Measurements from ENCODE around the gene ACSL6.
A peak's percentile ranks its signal among the peaks of the same experiment; 100 is the strongest.

Gene ACSL6

DNA sequence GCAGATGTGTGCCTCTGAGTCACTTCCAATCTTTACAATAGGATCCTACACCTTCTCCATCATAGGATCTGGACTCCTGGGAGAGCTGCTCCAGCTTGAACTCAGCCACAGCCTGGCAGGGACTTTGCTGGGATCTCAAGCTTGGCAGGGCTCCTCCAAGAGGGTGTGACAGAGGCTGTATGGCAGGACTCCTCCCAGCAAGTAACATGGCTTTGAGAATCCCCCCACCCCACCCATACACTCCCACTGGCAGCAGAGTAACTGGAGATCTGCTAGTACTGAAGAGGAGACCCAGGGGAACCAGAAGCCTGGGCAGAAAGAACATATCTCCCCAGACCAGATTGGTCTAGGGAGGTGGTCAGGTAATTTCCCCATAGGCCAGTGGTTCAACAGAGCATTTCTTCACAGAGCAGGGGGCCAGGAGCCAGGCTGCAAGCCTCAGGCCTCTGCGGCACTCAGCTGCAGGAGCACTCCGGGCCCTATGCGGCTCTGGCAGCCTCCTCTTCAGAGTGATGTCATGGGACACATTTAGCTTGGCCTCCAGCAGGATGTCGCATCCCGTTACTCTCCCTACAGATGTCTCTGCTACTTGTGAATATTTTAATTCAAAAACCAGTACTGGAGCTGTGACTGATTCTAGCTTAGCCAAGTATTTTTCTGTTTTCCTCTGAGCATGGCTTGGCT, 1.7 kb upstream of the ACSL6 start:
- no peak for DNase-seq

DNA sequence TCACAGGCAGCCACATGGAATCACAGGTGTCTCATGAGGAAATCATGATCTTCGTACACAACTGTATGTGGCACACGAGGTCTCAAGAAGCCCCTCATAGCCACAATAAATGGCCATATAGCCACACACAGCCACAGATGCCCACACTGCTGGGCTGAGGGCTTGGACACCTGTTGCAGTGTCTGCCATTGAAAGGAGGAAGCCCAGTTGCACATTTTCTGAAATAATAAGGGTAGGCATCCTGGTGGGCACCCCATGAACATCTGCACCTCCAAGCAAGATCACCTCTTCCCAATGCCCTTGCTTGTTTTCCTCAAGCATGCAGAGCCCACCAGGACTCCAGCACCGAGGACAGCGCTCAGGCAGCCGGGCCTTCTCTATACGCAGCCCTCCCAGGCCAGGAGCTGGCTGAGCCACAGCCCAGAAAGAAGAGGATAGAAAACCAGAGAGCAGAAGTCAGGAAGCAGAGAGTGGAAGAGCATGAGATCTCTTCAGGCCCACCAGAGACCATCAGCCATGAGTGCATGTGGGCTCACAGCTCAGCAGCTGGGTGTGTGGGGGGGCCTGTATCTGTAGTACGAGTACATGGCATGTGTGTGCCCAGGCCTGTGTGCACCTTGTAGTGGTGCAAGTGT, 1.0 kb upstream of the ACSL6 start:
- DNase-seq = peak; percentile 64

DNA sequence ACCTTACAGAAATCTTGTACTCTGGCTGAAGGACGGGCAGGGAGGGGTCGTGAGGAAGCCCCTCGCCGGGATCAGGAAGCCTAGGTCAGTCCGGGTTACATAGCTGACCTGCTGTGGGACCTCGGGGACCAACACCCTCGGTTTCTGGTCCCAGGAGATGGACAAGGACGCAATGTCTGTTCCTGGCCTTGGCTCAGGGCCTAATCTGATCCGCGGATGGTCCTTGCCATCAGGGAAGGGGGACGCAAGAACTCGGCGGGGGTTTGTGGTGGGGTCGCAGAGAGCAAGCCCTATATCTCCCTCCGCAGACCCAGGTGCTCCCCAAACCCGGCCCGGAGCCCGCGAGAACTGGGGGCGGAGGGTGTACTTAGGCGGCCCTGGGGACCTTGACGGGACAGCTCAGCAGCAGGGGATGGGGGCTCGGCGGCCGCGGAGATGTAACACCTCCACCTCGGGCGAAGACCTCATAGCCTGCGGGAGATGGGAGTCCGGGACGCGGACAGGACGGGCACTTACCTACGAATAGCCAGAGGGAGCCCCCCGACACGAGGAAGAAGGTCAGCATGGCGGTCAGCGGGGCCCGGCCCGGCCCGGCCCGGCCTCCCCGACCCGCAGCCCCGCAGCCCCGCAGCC, 353 bp downstream of the ACSL6 start:
- no peak for DNase-seq

DNA sequence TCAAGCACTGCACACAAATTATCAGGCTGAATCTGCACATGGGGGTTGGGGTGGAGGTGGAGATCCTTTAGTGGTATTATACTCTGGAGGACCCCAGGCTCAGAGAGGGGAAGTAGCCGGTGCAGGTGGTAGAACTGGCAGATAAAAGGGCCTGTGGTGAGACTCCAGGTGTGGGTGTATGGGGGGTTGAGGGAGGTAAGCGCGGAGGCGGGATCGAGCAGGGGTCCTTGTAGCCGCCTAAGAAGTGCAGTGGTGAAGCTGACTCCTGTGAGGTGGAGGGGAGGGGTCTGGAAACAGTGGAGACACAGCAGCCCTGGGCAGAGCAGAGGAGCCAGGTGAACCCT, 841 bp downstream of the ACSL6 start:
- no peak for DNase-seq

DNA sequence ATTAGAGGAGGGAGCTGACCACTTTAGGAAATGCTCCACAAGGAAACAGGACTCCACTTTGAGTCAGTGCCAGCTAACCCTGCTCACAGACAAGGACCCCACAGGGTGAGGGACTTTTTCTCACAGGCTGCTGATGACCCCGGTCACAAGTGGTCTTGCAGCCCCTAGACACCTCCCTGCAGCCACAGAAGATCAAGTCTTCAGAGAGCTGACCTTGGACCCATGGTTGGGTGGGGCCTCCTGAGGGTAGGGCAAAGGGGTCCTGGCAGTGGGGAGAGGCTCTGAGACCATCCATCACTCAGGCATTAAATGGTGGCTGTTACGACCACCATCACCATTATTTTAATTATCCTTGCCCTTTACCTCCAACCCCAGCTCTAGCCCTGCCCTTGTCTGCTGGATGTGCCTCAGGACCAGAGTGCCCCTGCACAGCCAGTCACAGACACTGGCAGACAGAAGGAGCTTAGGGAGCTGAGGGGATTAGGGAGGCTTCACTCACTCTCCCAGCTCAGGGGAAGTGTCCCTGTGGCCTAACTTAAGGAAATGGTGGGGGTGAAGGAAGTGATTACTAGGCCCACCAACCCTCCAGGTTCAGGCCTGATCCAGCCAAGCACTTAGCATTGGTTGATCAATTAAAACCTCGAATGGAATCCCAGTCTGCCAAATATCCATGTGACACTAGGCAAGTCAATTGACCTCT, 1.6 kb downstream of the ACSL6 start:
- no peak for DNase-seq

DNA sequence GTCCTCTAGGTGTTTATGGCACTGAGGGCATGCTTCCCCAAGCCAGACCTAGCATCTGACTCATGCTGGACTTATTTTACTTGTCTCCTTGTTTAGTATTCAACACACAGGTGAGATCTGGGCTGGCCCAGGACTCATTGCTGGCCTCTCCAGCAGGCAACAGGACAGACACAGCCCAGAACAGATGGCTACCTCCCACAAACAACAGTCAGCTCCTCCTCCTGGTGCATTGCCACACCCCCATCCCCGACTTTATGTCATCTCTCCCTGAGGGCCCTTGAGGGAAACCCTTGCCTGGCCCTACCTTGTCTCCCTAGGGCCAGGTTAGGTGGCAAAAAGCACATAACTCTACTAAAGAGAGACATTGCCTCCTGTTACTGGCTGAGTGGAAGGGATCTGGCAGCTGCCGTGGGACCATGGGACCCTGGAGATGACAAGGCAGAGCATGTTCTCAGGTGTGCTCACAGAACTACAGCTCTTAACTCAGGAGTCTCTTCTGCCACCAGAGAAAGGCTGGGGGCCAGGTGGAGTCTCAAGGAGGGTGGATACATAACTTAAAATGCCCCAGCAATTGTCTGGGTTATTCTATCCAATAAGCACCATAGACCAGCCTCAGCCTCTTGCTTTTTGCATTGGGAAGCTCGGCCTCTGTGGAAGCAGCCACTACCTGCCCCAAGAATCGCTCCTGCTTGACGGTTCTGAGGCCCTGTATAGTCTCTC, 2.3 kb downstream of the ACSL6 start:
- no peak for DNase-seq

DNA sequence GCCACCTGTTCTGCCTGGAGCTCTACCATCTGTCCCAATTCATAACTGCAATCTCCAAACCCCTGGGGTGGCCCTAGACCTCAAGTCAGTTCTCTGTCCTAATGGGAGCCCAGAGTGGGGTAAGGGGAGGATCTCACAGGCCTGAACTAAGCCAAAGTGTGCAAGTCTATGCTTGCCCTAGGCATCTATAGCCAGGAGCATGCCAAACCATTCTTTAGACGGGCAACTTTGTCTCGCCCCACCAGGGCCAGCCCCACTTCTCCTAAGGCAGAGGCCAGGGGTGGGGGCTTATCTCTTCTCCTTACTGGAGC, 3.3 kb downstream of the ACSL6 start:
- DNase-seq = no peak

DNA sequence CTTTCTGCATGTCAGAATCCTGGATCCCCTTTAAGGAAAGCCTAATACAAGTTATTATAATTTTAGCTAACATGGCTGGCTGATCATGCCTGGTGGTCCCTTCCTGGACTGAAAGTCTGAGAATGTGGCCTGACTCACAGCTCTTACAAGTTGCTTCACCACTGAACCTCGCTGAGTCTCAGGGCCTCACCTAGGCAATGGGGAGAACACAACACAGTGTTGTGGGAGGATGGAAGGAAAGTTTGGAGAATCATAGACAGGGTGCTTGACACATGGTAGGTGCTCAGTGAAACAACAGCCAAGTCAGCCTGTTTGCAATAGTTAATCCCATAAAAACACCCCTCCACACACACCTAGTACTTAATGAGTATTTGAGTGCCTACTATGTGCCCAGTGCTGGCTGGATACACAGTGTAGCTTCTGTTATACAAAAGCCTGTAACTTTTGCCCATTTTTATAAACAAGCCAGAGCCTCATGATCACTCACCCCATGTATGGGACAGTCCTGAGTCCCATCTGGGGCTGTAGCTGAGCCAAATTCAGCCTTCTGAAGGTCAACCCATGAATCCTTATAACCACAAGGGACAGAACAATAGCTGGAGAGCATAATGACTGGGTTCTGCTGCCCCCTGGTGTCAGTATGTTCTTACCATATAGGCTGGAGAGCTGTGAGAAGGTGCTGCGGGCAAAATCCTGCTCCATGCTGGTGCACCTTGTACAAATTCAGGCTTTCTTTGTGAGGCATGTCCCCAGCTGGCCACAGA, 3.9 kb downstream of the ACSL6 start:
- peak; percentile 64 for DNase-seq

DNA sequence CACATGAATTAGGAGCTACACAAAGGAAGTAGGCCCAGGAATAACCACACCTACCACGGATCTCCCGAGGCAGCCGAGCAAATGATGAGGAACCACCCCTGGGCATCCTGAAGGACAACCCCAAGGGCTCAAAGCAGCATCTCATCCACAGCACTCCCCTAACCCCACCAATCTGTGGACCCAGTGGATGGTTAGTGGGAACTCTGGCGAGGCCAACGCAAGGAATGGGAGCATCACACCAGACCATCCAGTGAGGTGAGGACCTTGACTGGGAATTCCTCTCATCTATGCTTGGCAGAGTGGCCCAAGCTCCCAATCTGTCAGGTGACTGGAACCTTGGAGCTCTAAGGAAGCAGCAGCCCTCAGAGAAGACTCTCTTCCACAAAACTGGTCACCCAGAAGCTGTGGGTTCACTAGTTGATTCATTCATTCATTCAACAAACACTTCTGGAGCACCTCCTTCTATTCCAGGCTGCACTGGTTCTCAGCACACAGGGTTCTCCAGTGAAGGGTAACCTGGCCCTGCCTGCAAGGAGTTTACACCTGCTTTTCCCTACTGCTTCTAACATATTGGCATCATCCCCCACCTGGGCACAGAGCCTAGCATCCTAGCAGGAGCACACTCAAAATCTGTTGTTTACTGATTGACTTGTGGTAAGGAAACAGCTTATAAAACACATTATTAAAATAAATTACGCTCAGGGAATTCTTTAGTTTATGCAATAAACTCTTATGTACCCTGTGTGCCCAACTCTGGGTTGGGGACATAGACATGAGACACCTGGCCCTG, 4.9 kb downstream of the ACSL6 start:
- no peak for DNase-seq

DNA sequence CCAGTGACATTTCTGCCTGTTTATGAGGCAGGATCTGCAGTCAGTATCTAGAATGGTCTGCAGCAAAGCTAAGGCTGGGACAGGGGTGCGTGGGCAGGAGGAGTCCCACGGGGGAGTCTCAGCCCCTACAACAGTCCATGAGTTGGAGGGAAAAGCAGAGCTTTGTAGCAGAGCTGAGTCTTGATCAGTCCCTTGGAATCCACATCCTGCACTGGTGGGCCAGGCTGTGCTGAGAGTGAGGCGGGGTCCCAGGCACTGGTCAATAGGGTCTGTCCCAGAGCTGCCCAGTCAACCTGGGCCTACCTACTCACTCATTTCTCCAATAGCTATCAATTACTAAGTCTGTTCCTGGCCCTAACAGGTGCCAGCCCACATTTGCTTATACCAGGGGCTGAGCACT, 5.9 kb downstream of the ACSL6 start:
- DNase-seq = no peak

DNA sequence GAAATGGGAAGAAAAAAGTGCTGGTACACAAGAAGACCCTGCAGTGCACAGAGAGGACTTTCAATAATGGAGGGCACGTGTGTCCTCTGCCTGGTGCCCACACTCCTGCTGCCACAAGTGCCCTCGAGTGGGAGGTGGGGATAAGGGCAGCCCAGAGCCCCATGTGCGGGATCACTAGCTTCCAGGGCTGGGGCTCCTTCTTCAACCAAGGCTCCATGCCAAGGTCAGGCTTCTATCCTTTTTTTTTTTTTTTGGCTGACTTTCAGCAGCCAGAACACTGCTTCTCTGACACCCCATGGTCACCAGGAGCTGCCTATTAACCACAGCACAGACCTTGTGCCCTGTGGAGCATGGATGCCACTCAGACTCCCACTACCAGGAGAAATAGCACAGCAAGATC, 7.5 kb downstream of the ACSL6 start:
- no peak for DNase-seq

DNA sequence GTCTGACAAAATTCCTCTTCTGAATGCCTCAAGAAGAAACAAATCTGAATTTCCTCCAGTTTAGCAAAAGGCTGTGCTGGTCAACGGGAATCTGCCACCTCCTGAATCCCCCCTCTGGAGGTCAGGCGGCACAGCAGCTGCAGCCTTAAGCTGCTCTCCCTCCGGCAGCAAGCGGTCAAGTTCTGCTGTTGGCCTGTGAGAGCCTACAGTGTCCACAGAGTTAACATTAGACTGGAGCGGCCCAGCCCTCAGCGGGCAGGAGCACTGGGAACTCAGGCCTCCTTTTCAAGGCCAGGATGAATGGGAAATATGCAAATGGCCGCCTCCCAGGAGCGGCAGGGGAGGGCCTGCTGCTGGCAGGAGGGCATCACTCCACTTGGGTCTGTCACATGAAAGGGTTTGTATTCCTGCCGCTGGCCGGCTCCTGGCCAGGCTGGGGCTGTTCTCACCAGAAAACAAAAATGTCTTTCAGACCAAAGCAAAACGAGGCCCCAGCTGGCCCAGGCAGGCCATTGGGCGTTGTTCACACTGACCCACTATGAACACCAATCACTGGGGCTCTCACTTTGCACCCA, 8.2 kb downstream of the ACSL6 start:
- DNase-seq = no peak

DNA sequence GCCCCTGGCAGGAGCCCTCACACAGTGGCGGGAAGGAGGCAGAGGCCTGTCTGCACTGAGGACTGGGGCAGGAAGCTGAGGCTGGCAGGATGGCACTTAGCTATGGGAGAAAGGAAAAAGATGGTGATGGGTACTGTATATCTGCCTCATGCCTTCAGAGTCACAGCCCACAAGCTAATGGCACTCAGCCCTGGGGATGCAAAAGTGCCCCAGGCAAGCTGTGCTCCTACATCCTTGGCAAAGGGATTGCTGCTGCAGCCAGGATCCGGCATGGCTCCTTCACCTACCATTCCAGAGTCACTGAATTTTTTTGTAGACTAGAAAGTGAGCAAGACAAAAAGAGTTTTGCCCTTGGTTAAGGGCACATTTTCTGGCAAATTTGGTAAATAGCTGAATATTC, 8.7 kb downstream of the ACSL6 start:
- DNase-seq = no peak

DNA sequence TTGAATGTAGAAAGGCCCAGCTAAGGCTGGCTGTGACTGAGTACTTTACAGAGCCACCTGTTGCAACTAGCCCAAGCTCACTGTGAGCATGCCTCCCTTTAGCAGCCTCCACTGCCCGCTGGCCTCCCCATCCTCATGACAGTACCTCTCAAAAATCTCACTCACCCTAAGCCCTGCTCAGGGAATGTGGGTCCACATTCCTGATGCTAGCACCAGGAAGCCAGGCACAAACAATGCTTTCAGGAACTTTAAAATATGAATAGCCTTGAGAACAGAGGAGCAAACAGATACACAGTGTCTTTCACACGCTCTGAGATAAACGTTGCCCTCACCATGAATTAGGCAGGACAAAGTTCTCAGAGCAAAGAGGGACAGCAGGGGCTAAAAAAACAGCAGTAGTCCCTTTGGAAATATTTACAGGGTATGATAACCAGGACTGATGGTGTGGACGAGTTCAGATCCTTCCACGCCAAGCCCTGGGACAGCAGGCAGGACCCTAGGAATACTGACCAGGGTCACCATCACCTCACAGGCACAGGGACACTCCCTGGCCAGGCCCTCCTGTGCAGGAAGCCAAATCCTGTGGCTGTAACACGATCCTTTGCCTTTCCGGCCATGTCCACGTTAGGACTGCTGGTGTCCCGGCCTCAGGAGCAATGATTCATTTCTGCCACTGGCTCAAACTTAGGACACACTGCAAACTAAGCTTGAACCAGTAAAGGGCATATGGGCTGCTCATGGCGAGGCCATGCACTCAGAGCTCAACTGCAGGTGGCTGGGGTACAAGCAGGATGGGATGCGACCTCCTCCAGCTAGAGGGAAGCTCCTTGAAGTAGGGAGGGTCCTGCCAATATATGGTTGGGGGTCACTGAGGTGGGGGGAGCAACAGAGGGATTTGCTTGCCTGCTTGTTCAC, 9.6 kb downstream of the ACSL6 start:
- peak; percentile 8 for DNase-seq

DNA sequence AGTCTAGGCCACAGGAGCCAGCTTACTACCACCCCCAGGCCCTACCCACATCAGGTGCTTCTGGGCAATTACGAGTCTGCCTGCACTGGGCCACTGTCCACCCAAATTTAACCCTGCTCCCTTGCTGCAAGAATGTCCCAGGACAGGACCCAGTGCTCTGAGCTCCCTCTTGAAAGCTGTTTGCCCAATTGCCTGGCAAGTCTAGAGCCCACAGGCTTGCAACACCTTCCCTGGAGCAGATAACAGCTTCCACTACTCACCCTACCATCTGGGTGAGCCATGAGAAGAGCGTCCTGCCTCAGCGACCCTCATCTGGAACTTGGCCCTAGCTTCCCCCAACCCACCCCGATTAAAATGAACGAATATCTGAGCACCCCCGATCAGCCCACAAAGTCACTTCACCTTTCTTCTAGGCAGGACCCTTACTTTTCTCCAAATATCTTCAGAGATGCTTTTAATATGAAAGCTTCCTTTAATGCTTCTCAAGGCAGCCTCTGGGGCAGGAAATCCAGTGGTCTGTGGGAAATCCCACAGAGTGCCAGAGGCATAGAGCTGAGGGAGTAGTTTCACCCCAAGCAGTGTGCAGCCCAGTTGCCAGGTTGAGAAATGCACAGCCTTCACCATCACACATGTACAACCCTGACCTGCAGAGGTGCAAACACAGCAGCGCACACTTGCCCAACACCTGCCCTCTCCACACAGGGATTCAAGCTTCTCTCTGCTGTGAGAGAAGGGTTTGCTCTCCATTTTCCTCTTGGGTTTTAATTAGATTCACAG, 10.6 kb downstream of the ACSL6 start:
- no peak for DNase-seq

DNA sequence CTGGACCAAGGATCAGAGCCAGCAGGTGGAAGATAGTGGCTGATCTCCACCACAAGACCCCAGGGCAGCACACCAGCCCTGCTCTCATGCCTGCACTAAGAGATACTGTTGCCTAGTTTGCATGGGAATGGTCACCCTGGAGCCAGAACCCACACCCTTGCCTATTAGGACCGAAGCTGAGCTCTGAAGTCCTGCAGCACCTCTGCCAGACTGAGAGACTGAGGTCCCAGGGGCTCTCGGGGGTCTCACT, 11.3 kb downstream of the ACSL6 start:
- no peak for DNase-seq

DNA sequence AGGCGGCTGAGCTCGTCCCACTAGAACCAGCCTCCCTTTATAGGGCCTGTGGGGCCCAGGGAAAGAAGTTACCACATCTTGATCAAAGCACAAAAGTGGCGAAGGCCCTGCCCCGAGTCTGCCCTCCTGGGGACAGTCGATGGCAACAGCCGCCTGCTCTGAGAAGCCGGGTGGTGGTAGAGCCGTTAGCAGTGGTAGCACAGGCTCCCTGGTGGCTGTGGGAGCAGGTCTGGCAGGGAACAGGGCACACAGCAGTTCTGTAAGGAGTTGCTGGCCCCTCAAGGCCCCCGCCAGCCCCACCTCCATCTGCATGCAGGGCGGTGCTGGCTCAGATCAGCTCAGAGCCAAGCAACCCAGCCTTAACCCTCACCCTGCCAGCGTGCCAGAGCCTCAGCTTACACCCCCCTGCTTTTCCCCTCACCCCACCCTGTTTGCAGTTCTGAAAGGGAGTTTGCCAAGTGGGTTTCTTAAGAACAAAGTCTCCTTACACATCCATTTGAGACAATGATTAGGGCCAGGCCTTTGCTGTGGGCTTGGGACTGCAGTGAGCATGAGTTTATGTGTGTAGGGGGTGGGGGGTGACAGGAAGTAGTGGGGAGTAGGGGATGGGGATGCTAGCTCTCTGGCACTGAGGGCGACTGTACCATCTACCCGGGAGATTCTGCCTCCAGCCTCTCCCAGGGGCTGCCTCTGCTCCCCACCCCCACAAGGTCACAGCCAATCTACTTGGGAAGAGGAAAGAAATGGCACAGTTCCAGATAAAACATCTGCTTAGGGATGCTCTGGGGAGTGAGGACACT, 11.8 kb downstream of the ACSL6 start:
- DNase-seq = no peak

DNA sequence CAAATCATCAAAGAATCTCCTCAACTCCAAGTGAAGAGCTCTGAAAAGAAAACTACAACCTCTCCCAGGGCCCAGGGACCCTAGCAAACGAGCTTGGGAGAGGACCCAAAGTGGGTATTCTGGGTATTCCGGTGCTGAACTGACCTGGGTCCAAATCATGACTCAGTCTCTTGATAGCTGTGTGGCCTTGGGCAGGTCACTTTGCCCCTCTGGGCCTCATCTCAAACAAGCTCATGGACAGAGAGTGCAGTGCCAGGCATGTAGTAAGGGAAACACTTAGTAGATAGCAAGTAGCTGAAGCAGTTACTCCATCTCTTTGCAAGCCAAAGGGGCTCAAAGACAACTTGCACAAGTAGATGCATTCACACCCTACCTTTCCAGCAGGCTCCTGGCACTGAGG, 12.4 kb downstream of the ACSL6 start:
- no peak for DNase-seq

DNA sequence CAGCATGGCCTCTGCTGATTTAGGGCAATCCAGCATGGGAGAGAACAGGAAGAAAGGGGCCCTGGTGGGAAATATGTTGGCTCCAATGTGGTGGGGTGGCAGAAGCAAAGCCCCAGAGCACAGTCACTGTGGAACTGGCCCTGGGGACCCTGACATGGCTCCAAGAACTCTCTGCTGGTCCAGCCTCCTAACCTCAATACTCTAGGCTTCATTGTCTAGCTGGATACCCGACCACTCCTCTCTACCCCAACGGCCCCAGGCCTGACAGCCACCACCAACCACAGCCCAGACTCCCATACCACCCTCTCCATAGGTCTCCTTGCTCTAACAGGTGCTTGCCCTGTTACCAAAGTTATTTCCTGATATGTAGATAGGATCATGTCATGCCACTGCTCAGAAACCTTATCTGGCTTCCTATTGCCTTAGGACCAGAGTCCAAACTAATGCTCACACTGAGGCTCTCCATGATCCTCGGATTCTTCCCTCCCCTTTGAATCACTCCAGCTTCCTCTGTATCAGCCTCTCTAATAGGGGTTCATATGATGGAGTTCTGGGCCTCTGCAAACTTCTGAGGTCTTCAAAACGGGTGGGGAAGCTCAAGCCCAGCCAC, 12.9 kb downstream of the ACSL6 start:
- DNase-seq = no peak
